NCI-H510A treated with DMSO at 0.1 percent for 48 hours (cell line): ENCODE results near the gene CTTN.

Source experiments
- DNase-seq: peaks from one replicate; lab custom pipeline; 2025; lab: John Stamatoyannopoulos, UW

Gene CTTN

GRCh38 chr11:70455354-70455753, 57.0 kb downstream of the CTTN start:
- DNase-seq: no peak

GRCh38 chr11:70456921-70457532, 58.7 kb downstream of the CTTN start:
- no peak for DNase-seq

GRCh38 chr11:70458736-70459135, 60.4 kb downstream of the CTTN start:
- no peak for DNase-seq

DNA sequence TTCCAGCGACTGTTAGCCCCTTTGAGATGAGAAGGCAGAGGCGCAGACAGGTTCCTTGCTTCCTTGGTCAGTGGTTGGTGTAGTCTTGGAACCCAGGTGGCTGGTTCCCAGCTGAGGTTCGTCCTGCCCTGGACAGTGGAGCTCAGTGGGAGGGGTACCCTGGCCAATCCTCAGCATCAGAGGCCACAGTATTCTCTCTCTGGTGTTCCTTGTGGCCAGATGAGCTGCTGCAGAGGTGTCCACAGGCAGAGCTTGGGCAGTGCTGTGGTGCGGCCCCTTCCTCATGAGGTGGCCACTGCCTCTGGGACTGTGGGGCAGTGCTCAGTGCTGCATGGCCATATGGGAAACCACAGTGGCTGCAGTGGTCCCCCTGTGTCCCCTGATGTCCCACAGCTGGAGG, 61.8 kb downstream of the CTTN start:
- DNase-seq: no peak

DNA sequence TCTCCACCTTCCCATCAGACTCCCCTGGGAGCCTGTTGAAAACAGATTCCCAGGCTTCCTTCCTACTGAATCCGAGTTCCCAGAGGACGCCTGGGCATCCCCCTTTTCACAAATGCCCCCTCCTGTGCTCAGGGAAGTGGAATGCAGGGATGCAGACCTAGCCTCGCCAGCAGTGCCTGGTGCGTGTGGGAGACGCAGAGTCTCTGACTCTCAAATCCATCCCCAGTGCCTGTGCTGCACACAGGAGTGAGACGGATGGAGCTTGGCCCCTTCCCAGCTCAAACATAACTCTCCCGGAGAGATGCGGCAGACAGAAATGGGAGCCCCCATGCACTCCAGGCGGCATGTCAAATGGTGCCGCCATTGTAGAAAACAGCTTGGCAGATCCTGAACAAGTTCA, 62.6 kb downstream of the CTTN start:
- DNase-seq: no peak

DNA sequence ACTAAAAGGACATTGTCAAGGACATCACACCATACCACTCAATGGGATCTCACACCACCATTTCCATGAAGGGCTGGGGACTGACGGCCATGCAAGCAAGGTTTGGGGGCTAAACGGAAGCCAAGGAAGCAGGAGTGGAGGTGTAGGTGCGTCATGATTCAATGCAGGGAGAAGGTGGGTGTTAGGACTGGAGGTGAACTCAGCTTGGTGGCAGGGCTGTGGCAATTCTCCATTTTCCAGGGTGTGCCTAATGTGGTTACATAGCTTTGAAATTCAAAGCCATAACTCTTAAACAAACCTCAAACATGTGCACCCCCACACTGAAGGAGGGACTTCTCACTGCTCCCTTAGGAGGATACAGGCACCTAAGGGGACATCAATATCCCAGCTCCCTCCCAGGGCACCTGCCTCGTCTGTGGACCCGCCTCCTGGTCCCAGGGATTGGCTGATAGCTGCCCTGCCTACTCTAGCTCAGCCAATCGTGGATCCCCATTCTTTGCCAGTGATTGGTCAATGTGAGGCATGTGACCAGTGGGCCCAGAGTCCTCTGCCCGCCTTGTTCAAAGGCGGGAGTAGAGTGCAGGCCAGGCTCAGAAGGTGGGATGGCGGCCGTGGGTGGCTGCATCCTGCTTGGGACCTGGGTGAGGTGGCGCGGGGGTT, 64.6 kb downstream of the CTTN start:
- no peak for DNase-seq

GRCh38 chr11:70463478-70464255, 65.3 kb downstream of the CTTN start:
- DNase-seq: no peak

- DNase-seq: no peak
These were observed 66.4 kb downstream of the CTTN start for GRCh38 chr11:70464509-70465361.

- no peak for DNase-seq
These were observed 67.8 kb downstream of the CTTN start for GRCh38 chr11:70466154-70466553.

GRCh38 chr11:70466596-70466995, 68.3 kb downstream of the CTTN start:
- DNase-seq: no peak

- peak; percentile 93 for DNase-seq
These were observed 69.1 kb downstream of the CTTN start for GRCh38 chr11:70467201-70468085.

- DNase-seq: peak; percentile 44
These were observed 70.2 kb downstream of the CTTN start for GRCh38 chr11:70468256-70469195.

- no peak for DNase-seq
These were observed 71.8 kb downstream of the CTTN start for GRCh38 chr11:70470127-70470526.

DNA sequence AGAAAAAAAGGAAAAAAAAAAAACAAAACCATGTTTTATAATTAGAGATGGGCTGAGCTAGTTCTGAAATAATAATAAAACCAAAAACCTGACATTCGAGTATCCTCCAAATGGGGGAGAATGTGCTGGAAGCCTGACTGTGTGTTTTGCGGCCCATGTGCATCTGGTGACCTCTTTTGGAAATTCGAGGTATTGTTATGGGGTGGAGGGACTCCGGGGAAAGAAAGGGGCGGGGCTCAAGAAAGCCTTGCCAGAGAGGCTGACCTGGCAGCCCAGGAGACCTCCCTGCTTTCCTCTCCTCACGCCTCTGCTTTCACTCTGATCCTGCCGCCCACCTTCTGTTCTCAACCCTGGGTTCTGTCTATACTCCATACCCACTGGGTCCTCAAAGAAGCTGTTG, 72.9 kb downstream of the CTTN start:
- DNase-seq: peak; percentile 6

DNA sequence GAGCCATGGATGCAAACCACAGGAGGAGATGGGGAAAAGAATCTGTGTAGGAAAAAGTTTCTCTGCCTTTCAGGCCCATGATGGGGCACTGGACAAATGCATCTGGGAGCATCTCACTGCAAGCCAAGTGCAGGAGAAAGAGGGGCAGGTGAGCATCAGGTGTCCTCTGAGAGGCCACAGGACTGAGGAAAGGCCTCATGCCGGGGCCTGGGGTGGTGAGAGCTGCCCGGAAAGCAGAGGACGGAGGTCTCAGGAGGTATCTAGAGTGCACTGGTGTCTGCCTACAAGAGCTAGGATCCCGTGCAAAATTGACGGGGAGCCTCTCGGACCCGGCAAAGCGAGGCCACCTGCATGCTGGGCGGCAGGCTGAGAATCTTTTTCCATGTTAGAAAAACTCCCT, 73.9 kb downstream of the CTTN start:
- no peak for DNase-seq

DNA sequence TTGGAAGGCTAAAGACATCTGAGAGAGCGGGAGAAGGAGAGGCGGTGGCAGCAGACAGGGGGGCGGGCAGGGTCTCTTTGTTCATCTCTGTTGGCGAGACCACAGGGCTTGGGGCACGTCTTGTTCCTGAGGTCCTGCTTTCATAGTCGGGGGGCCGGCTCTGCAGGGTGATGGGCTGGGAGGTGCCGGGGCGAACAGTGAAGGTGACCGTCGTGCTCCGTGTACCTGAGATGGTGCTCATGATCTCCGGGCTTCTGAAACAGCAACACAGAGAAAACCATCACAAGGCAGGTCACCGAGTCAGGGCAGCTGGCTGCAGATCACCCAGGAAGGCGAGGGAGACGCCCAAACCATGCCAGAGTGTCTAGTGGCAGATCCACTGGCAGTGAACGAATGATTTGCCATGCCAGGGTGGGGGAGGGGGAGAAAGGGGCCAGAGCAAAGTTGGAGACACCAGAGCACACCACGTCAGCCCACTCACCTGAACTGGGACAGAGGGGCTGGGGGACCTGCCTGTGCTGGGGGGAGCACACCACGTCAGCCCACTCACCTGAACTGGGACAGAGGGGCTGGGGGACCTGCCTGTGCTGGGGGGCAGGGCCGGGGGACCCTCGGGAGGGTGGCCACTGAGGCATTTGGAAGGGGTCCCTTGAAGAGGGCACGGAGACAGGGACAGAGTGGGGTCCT, 75.0 kb downstream of the CTTN start:
- DNase-seq: no peak

GRCh38 chr11:70473873-70474690, 75.8 kb downstream of the CTTN start:
- no peak for DNase-seq

DNA sequence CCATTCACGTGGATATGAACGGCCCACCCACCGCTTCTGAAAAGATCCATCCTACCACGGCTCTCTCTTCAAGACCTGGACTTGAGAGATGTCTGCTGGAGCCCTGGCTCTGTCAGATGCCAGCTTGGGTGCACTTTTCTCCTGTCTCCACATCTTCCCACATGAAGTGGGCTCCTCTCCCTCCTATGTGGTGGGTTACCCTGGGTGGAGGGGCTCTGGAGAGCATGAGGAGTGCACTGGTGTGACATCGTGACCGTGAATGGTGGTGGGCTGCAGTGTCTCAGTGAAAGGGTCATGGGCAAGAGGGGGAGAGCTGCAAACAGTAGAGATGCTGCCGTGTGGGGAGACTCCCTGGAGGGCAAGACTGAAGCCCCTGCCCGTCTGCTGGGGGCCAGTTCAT, 76.4 kb downstream of the CTTN start:
- no peak for DNase-seq

DNA sequence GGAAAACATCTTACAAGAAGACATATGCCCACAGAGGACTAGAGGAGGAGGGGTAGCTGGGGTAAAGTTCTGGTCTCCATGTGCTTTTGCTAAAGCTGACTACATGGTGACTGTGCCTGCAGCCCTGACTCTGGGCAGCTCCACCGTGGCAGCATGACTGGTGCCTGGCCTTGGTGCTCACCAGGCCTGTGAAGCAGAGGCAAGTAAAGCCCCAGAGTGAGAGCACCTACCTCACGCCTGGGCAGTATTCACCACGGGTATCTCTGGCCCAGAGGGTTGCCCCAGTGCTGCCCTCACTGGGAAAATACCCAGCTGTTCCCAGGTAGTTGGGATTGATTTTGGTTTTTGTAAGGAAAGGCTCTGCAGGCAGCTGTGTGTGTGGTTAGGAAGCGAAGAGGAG, 78.3 kb downstream of the CTTN start:
- DNase-seq: no peak
